RKO (cell line): ENCODE data around the gene ZFR2.
"Not testable (repeated sequence)": the region's sequence is repeated elsewhere in the genome, so short reads cannot be mapped to it uniquely, and the experiment has no call there.

Source experiments
- DNase-seq: peaks from one replicate; pipeline ENCODE4 v3.0.0-alpha.2; 2016; ENCODE audit warnings: low spot score

Gene ZFR2

GRCh38 chr19:3770136-3770999, 98.5 kb downstream of the ZFR2 start:
- no peak for DNase-seq

- DNase-seq: no peak
These were observed 99.3 kb downstream of the ZFR2 start for GRCh38 chr19:3769494-3769893.

DNA sequence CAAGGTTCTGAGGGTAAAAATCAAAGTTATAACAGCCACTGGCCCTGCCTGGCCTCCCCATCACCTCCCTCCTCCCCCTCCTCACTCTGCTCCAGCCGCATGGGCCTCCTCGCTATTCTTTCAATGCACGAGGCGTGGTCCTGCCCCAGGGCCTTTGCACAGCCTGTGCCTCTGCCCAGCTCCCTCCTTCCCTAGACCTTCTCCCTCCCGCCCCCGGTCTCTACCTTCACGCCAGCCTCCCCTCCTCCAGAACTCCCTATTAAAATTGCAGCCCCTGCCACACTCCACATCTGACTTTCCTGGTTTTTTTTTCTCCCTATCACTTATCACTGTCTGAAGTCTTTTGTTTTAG, 100.1 kb downstream of the ZFR2 start:
- no peak for DNase-seq

DNA sequence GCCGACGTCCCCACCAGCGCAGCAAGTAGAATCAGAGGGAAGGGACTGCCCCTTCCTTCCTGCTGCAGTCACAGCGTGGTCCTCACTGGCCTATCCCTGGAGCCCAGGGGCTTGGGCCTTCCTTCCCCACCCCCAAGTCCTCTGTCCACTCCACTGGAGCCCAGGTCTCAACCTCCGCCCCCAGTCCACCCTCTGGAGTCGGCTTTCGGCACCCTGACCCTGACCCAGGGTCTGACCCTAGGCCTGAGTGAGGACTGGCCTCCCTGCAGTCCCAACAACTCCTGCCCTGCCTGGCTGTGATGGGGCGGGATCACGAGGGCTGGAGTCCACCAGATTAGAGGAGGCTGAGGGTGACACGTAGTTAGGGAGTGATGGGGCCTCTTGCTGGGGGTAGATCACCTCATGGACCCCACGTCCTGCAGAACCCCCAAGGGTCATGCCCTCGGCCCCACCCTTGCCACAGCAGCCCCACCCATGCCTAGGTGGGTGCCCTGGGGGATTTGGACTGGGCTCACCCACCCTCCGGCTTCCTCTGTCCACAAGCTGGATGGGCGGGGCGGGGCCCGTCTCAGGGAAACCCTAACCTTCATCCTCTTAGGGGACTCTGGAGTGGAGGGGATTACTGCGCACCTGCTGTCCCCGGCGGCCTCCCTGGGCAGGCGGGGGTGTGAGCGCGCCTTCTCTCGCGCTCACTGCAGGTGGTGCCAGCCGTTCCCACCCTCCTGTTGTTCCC, 100.7 kb downstream of the ZFR2 start:
- DNase-seq: no peak

GRCh38 chr19:3767050-3767449, 101.8 kb downstream of the ZFR2 start:
- no peak for DNase-seq

- no peak for DNase-seq
These were observed 102.3 kb downstream of the ZFR2 start for GRCh38 chr19:3766520-3766919.

DNA sequence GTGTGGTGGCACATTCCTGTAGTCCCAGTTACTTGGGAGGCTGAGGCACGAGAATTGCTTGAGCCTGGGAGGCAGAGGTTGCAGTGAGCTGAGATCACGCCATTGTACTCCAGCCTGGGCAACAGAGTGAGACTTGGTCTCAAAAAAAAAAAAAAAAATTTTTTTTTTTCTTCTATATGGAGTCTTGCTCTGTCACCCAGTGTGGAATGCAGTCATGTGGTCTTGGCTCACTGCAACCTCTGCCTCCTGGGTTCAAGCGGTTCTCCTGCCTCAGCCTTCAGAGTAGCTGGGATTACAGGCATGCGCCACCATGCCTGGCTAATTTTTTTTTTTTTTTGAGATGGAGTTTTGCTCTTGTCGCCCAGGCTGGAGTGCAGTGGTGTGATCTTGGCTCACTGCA, 103.1 kb downstream of the ZFR2 start:
- DNase-seq: peak; percentile 24

- DNase-seq: peak; percentile 94
These were observed 103.7 kb downstream of the ZFR2 start for GRCh38 chr19:3765121-3765520.

GRCh38 chr19:3762501-3763459, 106.1 kb downstream of the ZFR2 start, which contains the start of gene MRPL54:
Gene MRPL54 (plus strand): TSS chr19:3762682. CDS start chr19:3762701, 19 bp downstream.
- peak; percentile 99 for DNase-seq

GRCh38 chr19:3762130-3762473, 106.7 kb downstream of the ZFR2 start:
- DNase-seq: no peak

DNA sequence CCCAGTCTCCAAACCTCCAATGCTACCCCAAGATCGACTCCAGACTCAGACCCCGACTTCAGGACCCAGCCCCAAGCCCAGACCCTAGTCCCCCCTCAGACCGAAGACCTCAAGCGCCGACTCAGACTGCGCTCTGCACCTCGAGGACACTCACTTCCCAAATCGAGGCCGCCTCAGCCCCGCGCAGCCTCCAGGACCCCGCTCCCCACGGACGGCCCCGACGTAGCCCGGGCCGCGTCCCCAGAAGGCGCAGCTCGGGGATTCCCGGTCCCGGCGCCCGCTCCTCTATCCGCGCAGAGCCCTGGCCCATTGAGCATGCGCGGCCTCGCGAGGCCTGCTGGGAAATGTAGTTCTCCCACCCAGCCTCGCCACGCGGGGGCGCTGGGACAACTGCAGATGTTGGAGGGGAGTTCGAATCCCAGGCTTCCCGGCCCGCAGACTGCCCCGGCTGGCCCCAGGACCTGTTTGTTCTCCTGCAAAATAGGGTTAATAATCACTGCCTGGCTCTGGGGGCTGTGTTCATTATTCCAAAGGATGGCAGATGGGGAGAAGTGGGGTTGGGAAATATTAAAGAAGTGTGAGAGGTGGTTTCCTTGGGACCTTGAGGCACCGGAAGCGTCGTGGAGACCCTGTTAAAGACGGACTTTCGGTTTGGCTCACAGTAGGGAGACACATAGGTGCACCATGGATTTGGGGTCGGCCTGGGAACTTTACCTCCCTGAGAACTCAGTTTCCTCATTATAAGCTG, 107.3 kb downstream of the ZFR2 start, which contains the start of gene APBA3:
TSS of gene APBA3 (minus strand) at position 311 of the 748 bp plus-strand sequence. CDS start 1,428 bp downstream, outside the sequence.
- DNase-seq: peak; percentile 94

GRCh38 chr19:3760871-3761361, 107.9 kb downstream of the ZFR2 start:
- DNase-seq: peak; percentile 46

DNA sequence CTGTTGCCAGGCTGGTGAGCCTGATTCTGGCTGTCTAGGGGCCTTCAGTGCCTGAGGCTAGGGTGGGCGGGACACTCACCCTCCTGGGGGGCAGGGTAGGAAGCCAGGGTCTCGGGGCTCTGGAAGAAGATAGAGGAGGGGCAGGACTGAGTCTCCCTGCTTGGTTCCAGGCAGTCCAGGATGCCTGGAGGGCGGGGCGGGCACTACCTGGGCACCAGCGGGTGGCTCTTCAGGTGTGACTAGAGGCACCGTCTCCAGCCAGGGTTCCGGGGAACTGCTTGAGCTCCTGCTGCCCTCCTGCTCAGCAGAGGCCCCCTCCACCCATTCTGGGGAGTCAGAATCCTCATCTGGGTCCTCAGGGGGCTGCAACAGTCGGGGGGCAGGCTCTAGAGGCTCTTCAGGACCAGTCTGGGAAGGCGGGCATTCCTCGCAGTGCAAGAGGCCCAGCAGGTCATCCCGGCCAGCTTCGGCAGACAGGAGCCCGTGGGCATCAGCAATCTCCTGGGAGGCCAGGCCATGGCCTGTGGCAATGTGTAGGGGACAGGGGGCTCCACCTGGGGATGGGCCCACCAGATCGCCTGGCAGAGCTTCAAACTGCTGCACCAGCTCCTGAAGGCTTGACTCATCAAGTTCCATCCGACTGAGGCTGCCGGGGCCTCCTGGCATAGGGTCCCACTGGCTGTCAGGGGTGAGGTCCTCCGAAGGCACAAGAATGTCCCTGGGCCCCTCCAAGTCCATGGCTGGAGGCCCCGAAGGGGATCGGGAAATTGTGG, 109.2 kb downstream of the ZFR2 start:
- DNase-seq: no peak

- DNase-seq: not testable (repeated sequence)
These were observed 110.5 kb downstream of the ZFR2 start for GRCh38 chr19:3758297-3758696.

GRCh38 chr19:3757705-3758104, 111.1 kb downstream of the ZFR2 start:
- not testable (repeated sequence) for DNase-seq
